ENCODE data around the gene GAK. TPM values are rescaled to one million over a fixed set of nuclear protein-coding genes. Genes with fewer than 3 reads are reported as not detected.
"Not testable (repeated sequence)": the region's sequence is repeated elsewhere in the genome, so short reads cannot be mapped to it uniquely, and the experiment has no call there.

Gene GAK
- total RNA-seq, 2 experiments from 2014 or later, result 101 to 105 TPM

DNA sequence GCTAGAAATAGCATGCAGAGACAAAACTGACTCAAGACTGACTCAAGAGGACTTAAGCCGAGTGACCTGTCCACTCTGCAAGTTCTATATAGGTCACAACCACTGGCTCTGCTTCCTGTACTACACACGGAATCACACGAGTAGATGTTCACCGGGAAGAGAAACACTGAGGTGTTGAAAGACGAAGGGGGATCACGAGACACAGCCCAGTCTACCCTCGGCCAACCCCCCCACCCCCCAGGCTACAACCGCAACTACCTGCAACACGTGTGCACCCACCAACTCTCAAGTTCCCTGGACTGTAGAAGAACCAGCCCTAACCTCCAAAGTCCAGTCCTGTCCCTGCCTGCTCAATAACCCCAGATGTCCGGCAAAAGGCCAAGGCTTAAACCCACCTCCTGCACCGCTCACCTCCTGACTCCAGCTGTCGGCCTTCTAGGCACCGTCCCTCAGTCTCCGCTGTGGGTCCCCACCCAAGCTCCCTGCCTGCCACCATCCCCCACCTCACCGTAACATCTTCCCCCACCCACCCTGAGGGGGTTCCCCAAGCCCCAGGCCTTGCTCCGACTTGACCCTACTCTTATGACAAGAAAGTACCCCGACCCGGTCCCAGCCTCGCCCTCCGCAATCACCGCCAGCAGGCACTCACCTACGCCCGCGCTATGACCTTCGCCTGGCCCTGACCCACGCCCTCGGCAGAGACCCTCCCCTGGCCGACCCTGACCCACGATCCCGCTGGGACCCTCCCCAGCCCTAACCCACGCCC lies 739 bp downstream of the GAK start:
- ChIA-PET POLR2A (interaction anchor here (0.8 to 1.6 kb wide), 4 partner anchors 51 to 149 kb away, joined by 3 to 8 read pairs (median 3); no protein-coding TSS in a partner anchor), CTCF (interaction anchor here (1.0 to 1.4 kb wide), 4 partner anchors 9 to 56 kb away, joined by 3 read pairs; no protein-coding TSS in a partner anchor)

GRCh38 chr4:930827-931193 lies 1.3 kb downstream of the GAK start:
- ChIA-PET CTCF (interaction anchor here (1.0 to 1.3 kb wide), 2 partner anchors 9 to 52 kb away, joined by 3 read pairs; no protein-coding TSS in a partner anchor), POLR2A (interaction anchor here (0.7 kb wide), 1 partner anchor 9 kb away, joined by 3 read pairs; no protein-coding TSS in a partner anchor)

DNA sequence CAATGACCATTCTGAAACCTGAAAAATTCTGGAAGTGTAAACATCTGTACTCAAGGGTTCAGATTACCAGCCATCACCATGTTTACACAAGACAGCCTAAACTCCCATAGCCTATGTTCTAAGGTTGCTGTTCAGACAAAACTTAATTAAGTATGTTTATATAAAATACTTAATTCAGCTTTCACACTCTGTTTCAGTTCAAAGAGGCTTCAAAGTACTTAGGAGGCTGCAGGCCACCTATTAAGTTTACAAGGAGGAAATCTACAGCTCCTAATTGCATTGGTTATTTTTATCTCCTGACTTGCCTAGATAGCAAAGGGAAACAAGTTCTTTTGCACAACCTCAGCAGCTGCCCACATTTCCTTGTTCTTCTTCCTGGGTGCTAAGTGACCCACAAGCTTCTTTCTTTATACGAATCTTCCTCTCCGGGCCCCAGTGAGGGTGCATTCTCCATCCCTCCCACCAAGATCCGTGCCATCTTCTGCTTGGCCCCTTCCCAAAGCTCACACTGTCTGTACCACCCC lies 2.0 kb downstream of the GAK start:
- CTCF ChIA-PET, result interaction anchor here (1.0 to 1.5 kb wide), 3 partner anchors 9 to 187 kb away, joined by 3 to 4 read pairs (median 3); no protein-coding TSS in a partner anchor

GRCh38 chr4:929096-929765 lies 2.9 kb downstream of the GAK start:
- ChIA-PET CTCF (interaction anchor here (1.5 kb wide), 1 partner anchor 187 kb away, joined by 4 read pairs; no protein-coding TSS in a partner anchor), POLR2A (interaction anchor here (0.6 kb wide), 1 partner anchor 319 kb away, joined by 3 read pairs; no protein-coding TSS in a partner anchor)

More for the DNA sequence above, 2.0 kb downstream of the GAK start:
- POLR2A ChIA-PET, result interaction anchor here (0.6 to 0.7 kb wide), 2 partner anchors 8 to 318 kb away, joined by 3 read pairs; no protein-coding TSS in a partner anchor

DNA sequence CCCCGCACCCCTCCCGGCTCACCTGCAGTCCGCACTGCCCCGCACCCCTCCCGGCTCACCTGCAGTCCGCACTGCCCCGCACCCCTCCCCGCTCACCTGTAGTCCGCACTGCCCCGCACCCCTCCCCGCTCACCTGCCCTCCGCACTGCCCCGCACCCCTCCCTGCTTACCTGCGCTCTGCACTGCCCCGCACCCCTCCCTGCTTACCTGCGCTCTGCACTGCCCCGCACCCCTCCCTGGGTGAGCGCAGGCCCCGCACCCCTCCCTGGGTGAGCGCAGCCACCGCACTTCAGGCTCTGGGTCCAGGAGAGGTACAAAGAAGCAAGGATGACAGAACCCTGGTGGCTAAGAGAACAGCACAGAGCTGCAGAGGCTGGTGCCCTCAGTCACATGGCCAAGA lies 4.5 kb downstream of the GAK start:
- POLR2A ChIA-PET, CTCF ChIA-PET: not testable (repeated sequence)

DNA sequence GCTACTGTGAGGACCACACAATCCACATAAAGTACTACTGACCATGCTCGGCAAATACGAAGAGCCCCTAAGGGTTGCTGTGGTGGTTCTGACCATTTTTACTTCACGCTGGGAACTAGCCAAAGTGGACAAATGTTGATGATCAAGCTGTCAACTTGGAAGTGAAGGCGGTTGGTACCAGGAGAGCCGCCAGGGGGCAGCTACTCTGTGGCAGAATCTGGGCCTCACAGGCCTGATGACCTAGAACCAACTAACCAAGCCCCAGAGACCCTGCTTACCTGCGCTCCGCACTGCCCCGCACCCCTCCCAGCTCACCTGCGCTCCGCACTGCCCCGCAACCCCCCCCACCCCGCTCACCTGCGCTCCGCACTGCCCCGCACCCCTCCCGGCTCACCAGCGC lies 5.6 kb downstream of the GAK start:
- ChIA-PET POLR2A (no interaction called here), CTCF (interaction anchor here (0.7 to 1.1 kb wide), 2 partner anchors 35 to 61 kb away, joined by 3 to 4 read pairs; partner anchors contain the start of gene IDUA)

DNA sequence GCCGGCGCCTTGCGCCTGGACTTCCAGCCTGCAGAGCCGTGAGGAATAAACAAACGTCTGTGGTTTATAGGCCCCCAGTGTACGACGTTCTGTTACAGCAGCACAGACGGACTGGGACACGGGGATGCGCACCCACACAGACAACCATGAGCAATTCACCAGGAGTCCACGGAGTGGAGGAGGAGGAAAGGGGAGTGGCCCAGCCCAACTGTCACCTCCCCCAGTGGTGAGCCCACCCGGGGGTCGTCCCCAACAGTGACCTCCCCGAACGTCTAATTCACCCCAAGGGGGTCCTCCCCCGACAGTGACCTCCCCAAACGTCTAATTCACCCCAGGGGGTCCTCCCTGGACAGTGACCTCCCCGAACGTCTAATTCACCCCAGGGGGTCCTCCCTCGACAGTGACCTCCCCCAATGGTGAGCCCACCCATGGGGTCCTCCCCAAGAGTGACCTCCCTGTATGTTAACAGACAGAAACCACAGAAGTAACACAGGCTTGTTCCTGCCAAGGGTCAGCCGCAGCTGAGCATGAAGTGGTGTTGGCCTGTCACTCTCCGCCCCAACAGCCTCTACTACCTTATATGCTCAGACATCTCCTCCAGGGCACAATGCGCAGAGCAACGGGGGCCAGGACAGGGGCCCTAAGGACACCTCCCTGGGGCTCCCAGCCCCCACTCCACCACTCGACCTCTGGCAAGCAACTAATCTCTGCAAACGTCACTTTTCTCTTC lies 6.2 kb downstream of the GAK start:
- ChIA-PET POLR2A (no interaction called here), CTCF (interaction anchor here (0.7 to 1.1 kb wide), 2 partner anchors 35 to 61 kb away, joined by 3 to 4 read pairs; partner anchors contain the start of gene IDUA)

GRCh38 chr4:925171-925570 lies 6.9 kb downstream of the GAK start:
- ChIA-PET CTCF (no interaction called here), POLR2A (no interaction called here)

- POLR2A ChIA-PET, result interaction anchor here (0.6 to 0.7 kb wide), 3 partner anchors 250 to 896 kb away, joined by 3 to 5 read pairs (median 3); partner anchors contain the start of gene ATP5ME
- CTCF ChIA-PET, result interaction anchor here (0.6 kb wide), 1 partner anchor 70 kb away, joined by 3 read pairs; no protein-coding TSS in a partner anchor
These were observed 7.7 kb downstream of the GAK start for GRCh38 chr4:924107-925096.

DNA sequence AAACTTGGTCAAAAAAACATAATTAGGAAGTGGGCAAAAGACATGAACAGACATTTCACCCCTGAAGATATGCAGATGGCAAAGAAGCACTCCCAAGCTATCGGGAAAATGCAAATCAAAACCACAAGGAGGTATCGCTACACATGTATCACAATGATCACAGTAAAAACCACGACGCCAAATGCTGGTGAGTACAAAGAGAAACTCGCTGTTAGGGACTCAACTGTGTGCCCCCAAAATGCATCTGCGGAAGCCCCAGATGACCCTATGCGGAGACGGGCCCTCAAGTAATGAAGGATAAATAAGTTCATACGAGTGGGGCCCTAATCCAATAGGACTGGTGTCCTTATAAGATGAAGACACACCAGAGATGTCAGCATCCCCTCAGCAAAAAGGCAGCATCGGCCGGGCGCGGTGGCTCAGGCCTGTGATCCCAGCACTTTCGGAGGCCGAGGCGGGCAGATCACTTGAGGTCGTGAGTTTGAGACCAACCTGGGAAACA lies 10.2 kb downstream of the GAK start:
- POLR2A ChIA-PET, result interaction anchor here (0.6 to 0.8 kb wide), 3 partner anchors 9 to 42 kb away, joined by 3 to 4 read pairs (median 3); no protein-coding TSS in a partner anchor
- CTCF ChIA-PET, result interaction anchor here (0.7 to 0.9 kb wide), 2 partner anchors 8 to 30 kb away, joined by 3 read pairs; no protein-coding TSS in a partner anchor

GRCh38 chr4:919004-919680 lies 13.0 kb downstream of the GAK start:
- POLR2A ChIA-PET, result not testable (repeated sequence)

GRCh38 chr4:918591-918990 lies 13.5 kb downstream of the GAK start:
- POLR2A ChIA-PET, CTCF ChIA-PET: not testable (repeated sequence)

More at GRCh38 chr4:919004-919680, 13.0 kb downstream of the GAK start:
- CTCF ChIA-PET, result not testable (repeated sequence)

DNA sequence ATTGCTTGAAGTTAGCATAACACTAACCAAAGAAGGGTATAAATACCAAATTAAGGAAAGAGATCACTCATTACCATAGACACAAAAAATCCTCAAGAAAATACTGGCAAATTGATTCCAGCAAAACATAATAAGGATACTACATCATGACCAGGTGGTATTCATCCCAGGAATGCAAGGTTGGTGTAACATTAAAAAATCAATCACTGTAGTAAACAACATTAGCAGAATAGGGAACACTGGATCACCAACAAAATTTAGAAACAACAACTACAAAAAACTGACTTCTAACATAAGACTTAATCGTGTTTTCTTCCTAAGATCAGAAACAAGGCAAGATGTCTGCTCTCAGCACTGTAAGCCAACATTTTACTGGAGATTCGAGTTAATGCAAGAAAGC lies 14.1 kb downstream of the GAK start:
- ChIA-PET CTCF (no interaction called here), POLR2A (no interaction called here)

GRCh38 chr4:917466-917865 lies 14.7 kb downstream of the GAK start:
- ChIA-PET POLR2A (no interaction called here), CTCF (no interaction called here)

GRCh38 chr4:915595-915994 lies 16.5 kb downstream of the GAK start:
- POLR2A ChIA-PET, result no interaction called here
- CTCF ChIA-PET, result no interaction called here

DNA sequence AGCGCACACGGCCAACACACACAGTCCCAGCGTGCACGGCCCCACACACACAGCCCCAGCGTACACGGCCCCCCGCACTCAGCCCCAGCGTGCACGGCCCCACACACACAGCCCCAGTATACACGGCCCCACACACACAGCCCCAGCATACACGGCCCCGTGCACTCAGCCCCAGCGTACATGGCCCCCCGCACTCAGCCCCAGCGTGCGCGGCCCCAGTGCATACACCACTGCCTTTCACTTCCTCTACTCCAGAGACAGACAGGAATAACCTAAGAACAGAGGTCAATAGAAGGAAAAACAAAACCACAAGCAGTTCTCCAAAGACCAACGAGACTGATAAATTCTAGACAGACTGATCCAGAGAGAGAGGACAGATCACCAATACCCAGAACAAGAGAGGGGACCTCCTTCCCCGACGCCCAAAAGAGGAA lies 17.1 kb downstream of the GAK start:
- CTCF ChIA-PET, result no interaction called here
- POLR2A ChIA-PET, result no interaction called here

- ChIA-PET CTCF (no interaction called here), POLR2A (no interaction called here)
These were observed 17.6 kb downstream of the GAK start for GRCh38 chr4:914531-914930.

All from activated CD8-positive, alpha-beta memory T cell treated with anti-CD3 and anti-CD28 coated beads for 36 hours (primary cell).